ENCODE data around the gene GRXCR1.

Gene GRXCR1

DNA sequence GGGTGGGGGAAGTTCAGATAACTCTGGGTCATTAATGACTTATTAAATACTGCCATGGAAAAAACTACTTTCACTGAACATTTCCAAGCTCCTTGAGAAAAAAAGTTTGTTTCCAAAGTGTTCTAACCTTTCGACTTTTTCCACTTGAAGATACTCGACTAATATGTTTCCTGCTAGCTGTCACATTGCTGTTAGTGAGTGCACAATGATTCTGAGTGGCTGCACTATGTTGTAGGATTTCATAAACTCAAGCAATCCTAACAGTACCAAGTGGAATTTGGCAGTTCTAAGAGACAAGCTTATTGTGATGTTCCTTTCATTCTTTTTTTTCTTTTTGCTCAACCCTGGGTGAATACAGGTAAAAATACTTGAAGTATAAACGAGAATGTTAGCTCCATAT lies 33.4 kb downstream of the GRXCR1 start:
- no peak for FAIRE-seq

GRCh38 chr4:42927946-42928345 lies 35.4 kb downstream of the GRXCR1 start:
- DNase-seq (ENCODE audit: insufficient read length, low spot score) (no peak), FAIRE-seq (no peak)

More for the DNA sequence above, 33.4 kb downstream of the GRXCR1 start:
- DNase-seq (ENCODE audit: insufficient read length, low spot score) = no peak

- no peak for DNase-seq (ENCODE audit: insufficient read length, low spot score)
- FAIRE-seq = no peak
Observed at GRCh38 chr4:42928582-42928981, 36.1 kb downstream of the GRXCR1 start.

- FAIRE-seq (no peak), DNase-seq (ENCODE audit: insufficient read length, low spot score) (no peak)
Observed at GRCh38 chr4:42942216-42942615, 49.7 kb downstream of the GRXCR1 start.

- FAIRE-seq = no peak
- no peak for DNase-seq (ENCODE audit: insufficient read length, low spot score)
Observed at GRCh38 chr4:42945874-42946273, 53.4 kb downstream of the GRXCR1 start.

- no peak for DNase-seq (ENCODE audit: insufficient read length, low spot score)
- no peak for FAIRE-seq
Observed at GRCh38 chr4:42953321-42953720, 60.8 kb downstream of the GRXCR1 start.

DNA sequence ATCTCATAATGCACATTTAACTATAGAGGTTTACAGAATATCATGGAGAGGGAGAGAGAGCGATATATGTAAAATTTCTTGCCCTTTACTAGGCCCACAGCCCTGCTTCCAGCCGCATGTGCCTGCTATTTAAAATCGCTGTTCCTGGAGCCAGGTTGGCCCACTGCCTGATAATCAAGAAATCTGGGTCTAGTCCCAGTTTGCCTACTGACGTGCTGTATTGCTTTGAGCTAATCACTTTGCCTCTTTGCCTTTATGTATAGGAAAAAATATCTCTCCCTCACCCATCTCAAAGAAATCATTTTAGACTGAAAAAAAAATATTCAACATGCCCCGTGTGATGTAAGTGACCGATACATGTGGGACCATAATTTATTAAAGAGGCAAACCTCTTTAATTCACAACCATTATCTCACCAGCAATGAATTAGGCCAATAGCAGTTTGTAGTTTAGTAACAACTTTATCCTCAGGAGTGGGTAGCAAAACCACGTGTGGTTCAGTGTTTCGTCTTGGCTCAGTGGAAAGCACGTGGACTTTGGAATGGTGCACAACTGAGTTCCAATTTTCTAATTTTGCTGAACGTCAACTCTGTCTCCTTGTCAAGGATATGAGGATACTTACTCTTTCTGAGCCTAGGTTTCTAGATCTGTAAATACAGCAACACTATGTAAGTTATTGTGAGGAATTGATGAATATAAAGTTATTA lies 62.6 kb downstream of the GRXCR1 start:
- DNase-seq (ENCODE audit: insufficient read length, low spot score) (no peak), FAIRE-seq (no peak)

DNA sequence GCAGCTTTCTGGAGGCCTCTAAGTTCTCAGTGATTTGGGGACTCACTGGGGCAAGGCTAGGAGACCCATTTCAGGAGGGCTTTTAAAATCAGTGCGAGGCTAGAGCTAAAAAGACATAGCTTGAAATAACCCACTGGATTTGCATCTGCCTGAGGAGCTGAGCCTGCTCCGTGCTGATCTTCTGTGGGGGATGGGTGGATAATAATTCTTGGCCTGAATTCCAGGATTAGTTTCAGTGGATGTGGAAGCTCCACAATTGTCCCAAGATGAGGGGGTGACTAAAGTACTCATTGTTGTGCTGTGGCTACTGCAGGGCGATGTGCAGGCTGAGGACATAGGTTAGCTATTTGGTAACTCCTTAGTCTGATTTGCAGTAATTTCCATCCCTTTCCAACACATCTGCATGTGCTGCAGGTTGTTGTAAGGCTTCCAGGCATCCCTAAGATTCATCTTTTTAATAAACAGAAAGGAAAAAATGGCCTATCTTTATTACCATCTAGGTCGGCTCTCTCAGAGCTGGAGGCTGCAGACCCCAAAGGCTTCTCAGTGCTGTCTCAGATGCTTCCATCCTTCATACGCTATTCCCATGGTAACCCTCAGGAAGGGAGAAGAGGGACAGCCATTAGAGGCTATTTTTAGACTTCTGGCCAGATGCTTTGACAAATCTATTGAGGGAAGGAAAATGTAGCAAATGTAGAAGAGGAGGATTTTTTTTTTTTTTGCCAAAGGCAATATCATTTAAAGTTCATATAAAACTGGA lies 63.4 kb downstream of the GRXCR1 start:
- FAIRE-seq (no peak), DNase-seq (ENCODE audit: insufficient read length, low spot score) (no peak)

- no peak for DNase-seq (ENCODE audit: insufficient read length, low spot score)
- FAIRE-seq = no peak
Observed at GRCh38 chr4:42965326-42965725, 72.8 kb downstream of the GRXCR1 start.

GRCh38 chr4:42985976-42986375 lies 93.5 kb downstream of the GRXCR1 start:
- DNase-seq (ENCODE audit: insufficient read length, low spot score) (no peak), FAIRE-seq (no peak)

DNA sequence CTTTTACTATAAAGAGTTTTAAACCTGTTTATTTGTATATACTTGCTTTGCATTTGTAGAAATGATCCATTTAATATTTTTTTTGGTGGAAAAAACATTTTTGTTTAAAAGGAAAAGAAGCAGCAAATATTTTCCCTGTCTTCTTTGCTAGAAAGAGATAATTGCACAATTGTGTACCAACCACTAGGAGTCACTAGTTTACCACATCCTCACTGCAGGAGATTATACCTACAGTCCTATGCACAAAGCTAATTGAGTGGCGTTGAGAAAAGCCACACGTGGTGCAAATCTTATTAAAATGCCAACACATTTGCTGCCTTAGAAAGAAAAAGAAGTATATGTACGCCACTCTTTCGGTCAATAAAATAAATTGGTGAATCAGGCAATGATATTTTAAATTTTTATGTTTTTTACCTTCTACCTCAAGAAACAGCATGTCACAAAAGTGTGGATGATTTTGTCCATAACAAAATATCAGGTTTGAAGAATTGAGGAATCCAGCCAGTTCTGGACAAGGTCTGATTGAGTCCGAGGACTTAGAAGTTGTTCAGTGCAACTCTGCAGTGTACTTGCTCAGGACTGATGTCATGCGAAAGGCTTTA lies 102.9 kb downstream of the GRXCR1 start:
- no peak for FAIRE-seq

GRCh38 chr4:43008793-43009192 lies 116.3 kb downstream of the GRXCR1 start:
- DNase-seq (ENCODE audit: insufficient read length, low spot score) (no peak), FAIRE-seq (no peak)

More for the DNA sequence above, 102.9 kb downstream of the GRXCR1 start:
- peak; percentile 23 for DNase-seq (ENCODE audit: insufficient read length, low spot score)

DNA sequence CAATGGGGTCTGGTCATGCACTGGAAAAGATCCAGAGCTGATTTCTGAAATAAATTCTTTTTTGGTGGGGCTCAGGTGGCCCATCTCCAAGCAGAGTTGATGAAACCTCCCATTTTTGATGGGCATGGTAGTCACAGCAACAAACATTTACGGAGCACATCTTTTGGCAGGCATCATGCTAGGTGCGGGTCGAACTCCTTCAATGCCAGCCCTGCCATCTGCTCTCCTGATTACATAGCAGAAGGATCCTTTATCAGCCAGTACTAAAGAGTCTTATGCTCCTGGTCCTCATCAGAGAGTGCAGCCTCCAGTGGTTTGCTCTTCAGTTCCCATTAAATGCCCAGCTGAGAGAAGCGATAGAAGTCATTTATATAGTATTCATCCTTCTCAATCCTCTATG lies 121.7 kb downstream of the GRXCR1 start:
- FAIRE-seq (no peak), DNase-seq (ENCODE audit: insufficient read length, low spot score) (no peak)

GRCh38 chr4:43041632-43042031 lies 149.1 kb downstream of the GRXCR1 start:
- FAIRE-seq (no peak), DNase-seq (ENCODE audit: insufficient read length, low spot score) (no peak)

GRCh38 chr4:43047058-43047457 lies 154.5 kb downstream of the GRXCR1 start:
- DNase-seq (ENCODE audit: insufficient read length, low spot score) (no peak), FAIRE-seq (no peak)

GRCh38 chr4:43048570-43048969 lies 156.1 kb downstream of the GRXCR1 start:
- no peak for DNase-seq (ENCODE audit: insufficient read length, low spot score)
- FAIRE-seq = no peak

DNA sequence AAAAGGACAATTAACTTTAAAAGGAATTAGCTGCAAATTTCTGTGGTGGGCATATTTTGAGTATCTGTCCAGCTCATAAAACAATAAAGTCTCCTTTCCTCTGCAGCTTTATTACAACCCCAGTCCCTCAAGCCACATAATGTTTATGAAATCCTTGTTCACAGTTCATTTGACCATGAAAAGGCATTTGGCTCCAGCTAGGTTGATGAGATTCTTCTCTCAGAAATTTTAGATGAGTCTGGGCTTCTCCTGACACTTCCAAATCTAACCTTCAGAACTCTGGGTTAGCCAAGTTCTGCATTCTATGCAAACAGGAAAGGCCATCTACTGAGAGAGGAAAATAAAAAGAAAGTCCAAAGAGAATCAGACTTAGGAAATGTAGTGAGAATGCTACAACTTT lies 156.8 kb downstream of the GRXCR1 start:
- DNase-seq (ENCODE audit: insufficient read length, low spot score) (no peak), FAIRE-seq (no peak)

GRCh38 chr4:43066415-43066814 lies 173.9 kb downstream of the GRXCR1 start:
- FAIRE-seq (no peak), DNase-seq (ENCODE audit: insufficient read length, low spot score) (no peak)

GRCh38 chr4:43071069-43071468 lies 178.6 kb downstream of the GRXCR1 start:
- FAIRE-seq = no peak
- DNase-seq (ENCODE audit: insufficient read length, low spot score) = no peak
